HepG2 (cell line): ENCODE measurements around the gene HSD11B2. TPM values are rescaled to one million over a fixed set of nuclear protein-coding genes. Genes with fewer than 3 reads are reported as not detected.

Experiments used
- EHMT2 ChIP-seq: fragments of 200-600 bp; sonication (generic); IDR thresholded peaks from 2 replicates; pipeline ENCODE4 v1.7.0; 2017; ENCODE audit warnings: antibody characterized with exemption, low read depth, low read length, borderline replicate concordance
- GPN1 ChIP-seq: sonication (generic); formaldehyde crosslinking; IDR thresholded peaks from 2 replicates; pipeline ENCODE4 v1.5.1; 2020; ENCODE audit warnings: missing genetic modification reagents, borderline replicate concordance
- GTF2F1 ChIP-seq: fragments of 150-350 bp; IDR thresholded peaks from 2 replicates; pipeline ENCODE4 v1.6.1; 2014; ENCODE audit warnings: low read length
- HCFC1 ChIP-seq: fragments of 150-350 bp; IDR thresholded peaks from 2 replicates; pipeline ENCODE4 v1.6.1; 2014; ENCODE audit warnings: low read depth, low read length
- JDP2 ChIP-seq: sonication (generic); formaldehyde crosslinking; IDR thresholded peaks from 2 replicates; pipeline ENCODE4 v1.8.1; 2022; ENCODE audit warnings: missing genetic modification reagents, borderline replicate concordance
- KDM1A ChIP-seq: IDR thresholded peaks from 2 replicates; pipeline ENCODE4 v1.6.1; 2016; ENCODE audit warnings: missing compliant biosample characterization
- LCORL ChIP-seq, 2 experiments: fragments of 450-650 bp in 1 of 2; sonication (generic) in 1 of 2; formaldehyde crosslinking in 1 of 2; IDR thresholded peaks; 2 replicates each; pipeline versions ENCODE4 v1.5.0 to v1.6.1; 2017 to 2020; ENCODE audit warnings: antibody characterized with exemption in 1 of 2, missing genetic modification reagents in 1 of 2
- MAF1 ChIP-seq: sonication (generic); formaldehyde crosslinking; IDR thresholded peaks from 2 replicates; pipeline ENCODE4 v1.5.0; 2020; ENCODE audit warnings: missing genetic modification reagents, borderline replicate concordance
- MAFK ChIP-seq, 2 experiments: IDR thresholded peaks in 1 of 2; conservative IDR thresholded peaks in 1 of 2; 2 replicates each; pipeline ENCODE4 v1.6.1; 2011; ENCODE audit warnings: improper control_type of control experiment in 2 of 2, low read length in 2 of 2
- MBD4 ChIP-seq: IDR thresholded peaks from 2 replicates; pipeline ENCODE4 v1.6.1; 2012; ENCODE audit warnings: low read length, inconsistent platforms, borderline replicate concordance
- RFXANK ChIP-seq: IDR thresholded peaks from 2 replicates; pipeline ENCODE4 v1.6.1; 2016
- RXRA ChIP-seq: sonication (generic); formaldehyde crosslinking; IDR thresholded peaks from 2 replicates; pipeline ENCODE4 v1.5.1; 2020; ENCODE audit warnings: missing genetic modification reagents
- SAP130 ChIP-seq: IDR thresholded peaks from 2 replicates; pipeline ENCODE4 v1.6.1; 2016; ENCODE audit warnings: low read depth
- TARDBP ChIP-seq: sonication (generic); formaldehyde crosslinking; IDR thresholded peaks from 2 replicates; pipeline ENCODE4 v1.8.0; 2022; ENCODE audit warnings: mild to moderate bottlenecking, missing genetic modification reagents
- TBX3 ChIP-seq: fragments of 450-650 bp; IDR thresholded peaks from 2 replicates; pipeline ENCODE4 v1.6.1; 2017; ENCODE audit warnings: antibody characterized with exemption, mild to moderate bottlenecking, inconsistent platforms, borderline replicate concordance
- ZC3H4 ChIP-seq: sonication (generic); formaldehyde crosslinking; IDR thresholded peaks from 2 replicates; pipeline ENCODE4 v1.4.0; 2020; ENCODE audit warnings: missing genetic modification reagents, borderline replicate concordance
- ZNF557 ChIP-seq: sonication (generic); formaldehyde crosslinking; IDR thresholded peaks from 2 replicates; pipeline ENCODE4 v1.4.0; 2020; ENCODE audit warnings: missing genetic modification reagents
- ZNF567 ChIP-seq: sonication (generic); formaldehyde crosslinking; IDR thresholded peaks from 2 replicates; pipeline ENCODE4 v1.8.1; 2023; ENCODE audit warnings: mild to moderate bottlenecking, missing genetic modification reagents, borderline replicate concordance
- ZNF574 ChIP-seq: sonication (generic); formaldehyde crosslinking; IDR thresholded peaks from 2 replicates; pipeline ENCODE4 v1.4.0; 2020; ENCODE audit warnings: missing genetic modification reagents
- ZNF609 ChIP-seq: sonication (generic); formaldehyde crosslinking; IDR thresholded peaks from 2 replicates; pipeline ENCODE4 v1.4.0; 2020; ENCODE audit warnings: mild to moderate bottlenecking, missing genetic modification reagents, borderline replicate concordance
- polyA plus RNA-seq, 8 experiments: library from polyadenylated mRNA; depleted of rRNA in 3 of 8; stranded (reverse) in 7 of 8; unstranded in 1 of 8; fragments of >200 nt; fragmentation: Illumina TruSeq in 4 of 8; extraction: Trizol in 4 of 8; gene quantifications; 2 replicates each; pipeline versions ENCODE4 v1.2.1 to v1.2.3, GENCODE V29; 2011 to 2016; ENCODE audit warnings: low read depth in 4 of 8, missing spikeins in 1 of 8, mixed read lengths in 1 of 8; ENCODE audit not compliant: insufficient read depth in 1 of 8
- total RNA-seq, 5 experiments: library from RNA; depleted of rRNA; stranded (reverse); fragments of >200 nt; fragmentation: Illumina TruSeq; extraction: Trizol; gene quantifications; 2 replicates each; pipeline ENCODE4 v1.2.3, GENCODE V29; 2016; ENCODE audit warnings: low read depth in 1 of 5
- TF ChIP-seq, protein P1 (sequence below): sonication (generic); formaldehyde crosslinking; IDR thresholded peaks from 2 replicates; pipeline ENCODE4 v1.5.0; 2020; ENCODE audit warnings: mild to moderate bottlenecking, missing genetic modification reagents, moderate library complexity

HSD11B2 gene
- total and polyA plus RNA-seq, 2 of the 13 experiments (the other 11 are each of a cell fraction or from before 2014, with no cell fraction given), result 8.9 to 13.6 TPM

DNA sequence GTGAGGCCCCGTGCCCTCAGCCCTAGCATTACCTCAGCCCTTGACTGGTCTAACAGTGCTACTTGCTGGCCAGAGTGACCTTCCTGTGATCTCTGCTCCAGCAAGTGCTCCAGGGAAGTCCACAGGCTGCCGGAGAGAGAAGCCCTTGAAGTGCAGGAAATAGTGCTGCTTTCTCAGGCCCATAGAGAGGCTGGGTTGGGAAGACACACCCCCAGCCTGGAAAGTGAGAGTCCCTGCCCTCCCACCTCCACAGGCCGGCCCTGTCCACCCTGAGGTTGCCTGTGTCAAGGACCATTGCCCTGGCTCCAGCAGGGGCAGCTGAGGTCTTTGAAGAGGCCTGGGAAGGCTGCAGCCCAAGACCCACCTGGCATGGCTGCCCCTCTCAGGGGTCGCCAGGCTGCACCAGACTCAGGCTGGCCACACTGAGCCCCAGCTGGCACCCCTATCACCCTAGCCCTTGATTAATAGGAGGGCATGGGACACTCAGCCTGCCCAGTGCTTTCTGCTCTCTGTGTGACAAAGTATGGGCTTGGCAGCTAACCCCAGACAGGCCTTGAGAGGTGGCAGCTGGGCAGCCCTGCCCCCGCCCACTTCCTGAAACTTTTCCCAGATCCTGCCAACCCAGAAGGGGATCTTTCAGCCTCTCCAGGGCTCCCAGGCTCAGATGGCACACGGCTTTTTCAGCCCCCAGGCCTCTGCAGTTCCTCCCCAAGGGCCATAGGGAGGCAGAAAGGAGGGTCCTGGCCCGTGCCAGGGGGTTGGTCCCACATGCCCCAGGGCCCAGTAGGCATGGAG lies 28.3 kb downstream of the HSD11B2 start (continued):
- TF ChIP-seq ZNF574 (CRISPR knock-in tag) (0 out of 2 replicates have a peak, but pooled peaks have one; percentile 37), MAF1 (CRISPR knock-in tag) (no peak), JDP2 (no peak), ZNF557 (CRISPR knock-in tag) (no peak), EHMT2 (no peak), GTF2F1 (no peak), MBD4 (no peak), MAFK (conservative IDR thresholded peaks at IDR 0.05 in 1 of 2, IDR thresholded peaks at IDR 0.05 in 1 of 2; ENCODE audit: low read length in 2 of 2) (no peak), GPN1 (no peak), ZNF609 (no peak), HCFC1 (no peak), LCORL (IDR thresholded peaks at IDR 0.05) (no peak), LCORL (CRISPR knock-in tag; IDR thresholded peaks at IDR 0.05) (0 out of 2 replicates have a peak, but pooled peaks have one; percentile 32), TARDBP (CRISPR knock-in tag) (0 out of 2 replicates have a peak, but pooled peaks have one; percentile 46), KDM1A (CRISPR knock-in tag) (no peak), SAP130 (CRISPR knock-in tag) (peak; percentile 53), ZC3H4 (CRISPR knock-in tag) (no peak), RFXANK (no peak), ZNF567 (CRISPR knock-in tag) (no peak), TBX3 (no peak), RXRA (CRISPR knock-in tag) (peak; percentile 54; the same call in 1 of the 2 replicates)
- TF ChIP-seq, protein P1, sequence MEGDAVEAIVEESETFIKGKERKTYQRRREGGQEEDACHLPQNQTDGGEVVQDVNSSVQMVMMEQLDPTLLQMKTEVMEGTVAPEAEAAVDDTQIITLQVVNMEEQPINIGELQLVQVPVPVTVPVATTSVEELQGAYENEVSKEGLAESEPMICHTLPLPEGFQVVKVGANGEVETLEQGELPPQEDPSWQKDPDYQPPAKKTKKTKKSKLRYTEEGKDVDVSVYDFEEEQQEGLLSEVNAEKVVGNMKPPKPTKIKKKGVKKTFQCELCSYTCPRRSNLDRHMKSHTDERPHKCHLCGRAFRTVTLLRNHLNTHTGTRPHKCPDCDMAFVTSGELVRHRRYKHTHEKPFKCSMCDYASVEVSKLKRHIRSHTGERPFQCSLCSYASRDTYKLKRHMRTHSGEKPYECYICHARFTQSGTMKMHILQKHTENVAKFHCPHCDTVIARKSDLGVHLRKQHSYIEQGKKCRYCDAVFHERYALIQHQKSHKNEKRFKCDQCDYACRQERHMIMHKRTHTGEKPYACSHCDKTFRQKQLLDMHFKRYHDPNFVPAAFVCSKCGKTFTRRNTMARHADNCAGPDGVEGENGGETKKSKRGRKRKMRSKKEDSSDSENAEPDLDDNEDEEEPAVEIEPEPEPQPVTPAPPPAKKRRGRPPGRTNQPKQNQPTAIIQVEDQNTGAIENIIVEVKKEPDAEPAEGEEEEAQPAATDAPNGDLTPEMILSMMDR, result peak; percentile 58
